CD4-positive, alpha-beta T cell treated with Interleukin-17A for 4 hours (primary cell): ENCODE measurements around the gene OR4P4.

Source experiments
- DNase-seq: peaks from one replicate; pipeline ENCODE4 v3.0.0-alpha.2; 2020; ENCODE audit warnings: mixed read lengths

OR4P4 gene

GRCh38 chr11:55634813-55635212 is at the start of gene OR4P4:
TSS of gene OR4P4 (plus strand) at chr11:55635113.
- DNase-seq: no peak

GRCh38 chr11:55607545-55607944 is 27.4 kb upstream of the OR4P4 start, which contains the start of gene OR4C11:
TSS of gene OR4C11 (minus strand) at chr11:55607645. CDS start at chr11:55604373, 3,272 bp downstream.
- no peak for DNase-seq

GRCh38 chr11:55624531-55624930 is 10.4 kb upstream of the OR4P4 start:
- DNase-seq: no peak

- no peak for DNase-seq
Measured at GRCh38 chr11:55648027-55648426, 13.1 kb downstream of the OR4P4 start, which contains the start of gene OR4S2. TSS of gene OR4S2 (plus strand) at chr11:55648327. CDS start at chr11:55650904, 2,577 bp downstream.

- no peak for DNase-seq
Measured at GRCh38 chr11:55652560-55652959, 17.6 kb downstream of the OR4P4 start.

GRCh38 chr11:55655096-55655495 is 20.2 kb downstream of the OR4P4 start:
- no peak for DNase-seq

GRCh38 chr11:55658031-55658573 is 23.2 kb downstream of the OR4P4 start:
- DNase-seq: no peak

GRCh38 chr11:55658608-55659007 is 23.7 kb downstream of the OR4P4 start:
- no peak for DNase-seq

- DNase-seq: no peak
Measured at GRCh38 chr11:55661901-55662300, 27.0 kb downstream of the OR4P4 start, which contains the start of gene OR4C6. TSS of gene OR4C6 (plus strand) at chr11:55662201. CDS start at chr11:55665167, 2,966 bp downstream.

- DNase-seq: no peak
Measured at GRCh38 chr11:55669376-55669775, 34.5 kb downstream of the OR4P4 start.

- DNase-seq: no peak
Measured at GRCh38 chr11:55673860-55674259, 38.9 kb downstream of the OR4P4 start.
